Esophagus mucosa (tissue), 1 donor: ENCODE measurements around the gene DPYSL3. TPM values are rescaled to one million over a fixed set of nuclear protein-coding genes. Genes with fewer than 3 reads are reported as not detected.
A peak's percentile ranks its signal among the peaks of the same experiment; 100 is the strongest.

Source experiments
- ATAC-seq: fragments of 200-7000 bp; cut with Tn5 transposase; one replicate; pipeline ENCODE4 v1.9.1; 2020
- total RNA-seq: library from RNA; stranded (reverse); gene quantifications from one replicate; pipeline ENCODE4 v1.2.4, GENCODE V29; 2023
- donor health status: DM: yes; HTN: yes; CAD: no.

DPYSL3 gene
- total RNA-seq, 1 donor from 2014 or later, result 5.1 TPM

GRCh38 chr5:147467973-147468508 is 41.8 kb downstream of the DPYSL3 start:
- ATAC-seq, result no peak

GRCh38 chr5:147466360-147466980 is 43.4 kb downstream of the DPYSL3 start:
- ATAC-seq, result no peak

- ATAC-seq, result no peak
Measured at GRCh38 chr5:147465747-147466146, 44.1 kb downstream of the DPYSL3 start.

- no peak for ATAC-seq
Measured at GRCh38 chr5:147464211-147464610, 45.7 kb downstream of the DPYSL3 start.

- ATAC-seq, result no peak
Measured at GRCh38 chr5:147461915-147462314, 48.0 kb downstream of the DPYSL3 start.

GRCh38 chr5:147460380-147460779 is 49.5 kb downstream of the DPYSL3 start:
- ATAC-seq, result no peak

- ATAC-seq, result no peak
Measured at GRCh38 chr5:147458581-147458980, 51.3 kb downstream of the DPYSL3 start.

GRCh38 chr5:147455822-147456450 is 53.9 kb downstream of the DPYSL3 start:
- ATAC-seq, result no peak

GRCh38 chr5:147454996-147455677 is 54.7 kb downstream of the DPYSL3 start:
- no peak for ATAC-seq

GRCh38 chr5:147453875-147454814 is 55.7 kb downstream of the DPYSL3 start:
- ATAC-seq, result peak; percentile 78

GRCh38 chr5:147452165-147452811 is 57.6 kb downstream of the DPYSL3 start:
- ATAC-seq, result no peak

- ATAC-seq, result no peak
Measured at GRCh38 chr5:147451193-147451592, 58.7 kb downstream of the DPYSL3 start.

GRCh38 chr5:147450606-147451005 is 59.3 kb downstream of the DPYSL3 start:
- no peak for ATAC-seq

GRCh38 chr5:147448766-147449165 is 61.1 kb downstream of the DPYSL3 start:
- ATAC-seq, result no peak

GRCh38 chr5:147446523-147446922 is 63.3 kb downstream of the DPYSL3 start:
- ATAC-seq, result no peak

GRCh38 chr5:147445917-147446316 is 64.0 kb downstream of the DPYSL3 start:
- ATAC-seq, result no peak

- no peak for ATAC-seq
Measured at GRCh38 chr5:147445090-147445489, 64.8 kb downstream of the DPYSL3 start.

- ATAC-seq, result no peak
Measured at GRCh38 chr5:147442224-147442623, 67.6 kb downstream of the DPYSL3 start.

- ATAC-seq, result no peak
Measured at GRCh38 chr5:147441191-147441695, 68.6 kb downstream of the DPYSL3 start.

- no peak for ATAC-seq
Measured at GRCh38 chr5:147439254-147439653, 70.6 kb downstream of the DPYSL3 start.

- no peak for ATAC-seq
Measured at GRCh38 chr5:147437161-147437596, 72.7 kb downstream of the DPYSL3 start.

- no peak for ATAC-seq
Measured at GRCh38 chr5:147436596-147436995, 73.3 kb downstream of the DPYSL3 start.
